Aorta (tissue), 5 donors: Measurements from ENCODE around the gene SCTR. TPM values are rescaled to one million over a fixed set of nuclear protein-coding genes. Genes with fewer than 3 reads are reported as not detected.

Source experiments
- ATAC-seq: fragments of 200-7000 bp; cut with Tn5 transposase; one replicate; pipeline ENCODE4 v1.9.1; 2022; ENCODE audit warnings: moderate library complexity; ENCODE audit not compliant: low FRiP score
- DNase-seq, 2 donors: peaks; one replicate each; pipeline ENCODE4 v3.0.0-alpha.2; 2020
- H3K27ac ChIP-seq, 2 donors: one replicate each; pipeline ENCODE4 v1.5.1; 2013; ENCODE audit warnings: low read length in 2 of 2, mild to moderate bottlenecking in 2 of 2, moderate library complexity in 2 of 2, control low read depth in 1 of 2, inconsistent platforms in 1 of 2, low read depth in 1 of 2
- H3K27me3 ChIP-seq, 2 donors: one replicate each; pipeline ENCODE4 v1.6.1; 2013; ENCODE audit warnings: control low read depth in 1 of 2, low read length in 1 of 2, mild to moderate bottlenecking in 1 of 2, moderate library complexity in 1 of 2; ENCODE audit not compliant: insufficient read depth in 2 of 2, control insufficient read depth in 1 of 2
- H3K36me3 ChIP-seq, 2 donors: one replicate each; pipeline ENCODE4 v1.6.1; 2013; ENCODE audit warnings: control low read depth in 1 of 2, low read length in 1 of 2, mild to moderate bottlenecking in 1 of 2; ENCODE audit not compliant: insufficient read depth in 2 of 2, control insufficient read depth in 1 of 2
- H3K4me1 ChIP-seq, 2 donors: one replicate each; pipeline ENCODE4 v1.6.1; 2013; ENCODE audit warnings: low read length in 2 of 2, control low read depth in 1 of 2, mild to moderate bottlenecking in 1 of 2, moderate library complexity in 1 of 2; ENCODE audit not compliant: insufficient read depth in 2 of 2, control insufficient read depth in 1 of 2
- H3K4me3 ChIP-seq, 2 donors: one replicate each; pipeline ENCODE4 v1.5.1; 2013; ENCODE audit warnings: low read length in 2 of 2, control low read depth in 1 of 2, mild to moderate bottlenecking in 1 of 2
- H3K9me3 ChIP-seq: one replicate; pipeline ENCODE4 v1.6.1; 2013; ENCODE audit warnings: mild to moderate bottlenecking, low read length; ENCODE audit not compliant: control insufficient read depth
- WGBS, 2 donors: extraction: QIAGEN DNeasy Blood & Tissue Kit; methylation state at CpG; one replicate each; pipeline ENCODE4 v1.1.7; 2013; 5-methylcytosine and 5-hydroxymethylcytosine counted together
- intact Hi-C, 2 donors: fragments of 100-400 bp; cut with DNase I; formaldehyde crosslinking; loops; one replicate each; pipeline versions ENCODE4 v1.14.2 to v1.15.0; 2022
- polyA plus RNA-seq, 2 donors: library from polyadenylated mRNA; stranded (reverse); fragments of 200-250 nt; gene quantifications; one replicate each; pipeline ENCODE4 v1.2.3, GENCODE V29; 2013
- total RNA-seq, 2 donors: library from RNA; stranded (reverse); fragmentation: NEBNext Ultra II Directional; extraction: Animal tissue kit (Norgen Biotek cat#: 25700); gene quantifications; one replicate each; pipeline ENCODE4 v1.2.1, GENCODE V29; 2021
- donor health status: healthy with polysubstance abuse.
- donor health status: Bipolar disorder and iron deficiency.
- donor health status: DM: no; HTN: no; CAD: no.
- donor health status: DM: no; HTN: no; CAD: no.
- donor health status: DM: yes; HTN: yes; CAD: no.

Gene SCTR
- total and polyA plus RNA-seq, 4 donors = 0.13 TPM; not detected in 3

DNA sequence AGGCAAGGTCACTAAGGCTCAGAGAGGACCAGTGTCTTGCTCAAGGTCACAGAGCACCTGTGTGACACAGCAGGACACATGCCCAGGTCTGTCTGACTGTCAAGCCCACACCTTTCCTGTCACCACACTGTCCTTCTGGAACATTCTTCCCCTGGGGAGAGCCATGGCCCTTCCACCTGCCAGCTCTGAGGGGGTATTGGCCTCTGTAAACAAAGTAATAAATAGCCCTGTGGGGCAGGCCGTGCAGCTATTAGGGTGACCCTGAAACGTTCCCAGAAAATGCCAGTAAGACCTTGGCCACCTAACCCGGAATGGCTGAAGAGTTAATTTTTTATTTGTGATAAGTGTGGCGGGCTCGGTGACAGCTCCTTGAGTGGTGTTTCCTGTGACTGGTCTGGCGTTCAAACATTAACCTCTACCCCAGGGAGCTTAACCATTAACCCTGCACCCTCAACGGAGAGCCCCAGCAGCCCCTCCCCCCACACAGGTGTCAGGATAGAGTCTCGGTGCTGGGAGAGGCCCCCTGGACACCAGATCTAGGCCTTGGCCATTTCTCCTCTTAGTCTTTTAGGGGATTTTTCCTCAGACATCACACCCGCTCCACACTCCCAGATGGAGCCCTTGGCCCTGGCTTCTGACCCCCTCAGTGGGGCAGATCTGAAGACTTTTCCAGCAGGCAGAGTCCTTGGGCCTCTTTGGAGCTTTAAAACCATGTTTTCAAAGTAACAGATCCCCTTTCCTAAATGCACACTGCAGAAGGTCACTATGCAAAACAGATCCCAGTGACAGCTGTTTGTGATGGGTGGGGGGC lies 36.6 kb downstream of the SCTR start:
- H3K9me3 ChIP-seq = no peaks in the 10 kb centered on the region
- H3K27ac ChIP-seq = peak overlapping the region in 1 of 2 donors; percentile 28
- WGBS, 2 donors = 18 to 19% methylated on average over 9 of the region's 9 CpGs
- DNase-seq (no peak), ATAC-seq (no peak)
- no peaks in the 10 kb centered on the region for H3K36me3 ChIP-seq
- H3K4me1 ChIP-seq = peaks cover 0 to 4% of the 10 kb centered on the region in 2 donors
- no peaks in the 10 kb centered on the region for H3K27me3 ChIP-seq
- intact Hi-C loops = no loop called here
- no peak overlapping the region for H3K4me3 ChIP-seq

GRCh38 chr2:119486886-119487285 lies 37.4 kb downstream of the SCTR start:
- Histone ChIP-seq H3K4me1 (peaks cover 0 to 7% of the 10 kb centered on the region in 2 donors), H3K27ac (no peak overlapping the region)
- no peak for ATAC-seq

DNA sequence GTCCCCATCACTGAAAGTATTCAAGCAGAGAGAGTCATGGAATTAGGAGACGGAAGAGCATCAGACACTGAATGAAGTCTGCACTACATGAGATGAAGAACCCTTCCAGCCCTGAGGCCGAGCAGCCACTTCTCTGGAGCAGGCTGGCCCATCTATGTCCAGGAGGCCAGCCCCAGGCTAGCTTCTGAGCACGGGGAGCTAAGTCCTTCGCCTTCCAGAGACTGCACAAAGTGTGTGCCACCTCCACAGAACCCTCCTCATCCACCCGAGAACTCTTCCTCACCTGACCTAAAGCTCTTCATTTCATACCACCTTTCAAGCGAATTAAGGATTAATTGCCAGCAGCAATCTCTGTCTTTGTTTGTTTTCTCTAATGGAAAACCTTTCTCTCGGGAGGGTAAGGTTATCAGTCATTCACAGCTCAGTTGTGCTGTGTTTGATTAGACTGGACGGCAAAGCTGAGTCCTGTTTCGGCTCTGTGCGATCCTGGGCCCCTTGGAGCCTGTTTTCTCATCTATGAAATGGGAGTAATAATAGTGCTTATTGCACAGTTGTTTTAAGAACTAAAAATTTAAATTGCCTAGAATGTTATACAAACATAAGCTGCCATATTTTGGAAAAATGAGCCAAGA lies 38.0 kb downstream of the SCTR start:
- DNase-seq (no peak), ATAC-seq (no peak)
- Histone ChIP-seq H3K27ac (peak overlapping the region in 1 of 2 donors; percentile 6), H3K4me1 (peaks cover 0 to 7% of the 10 kb centered on the region in 2 donors), H3K27me3 (no peaks in the 10 kb centered on the region), H3K36me3 (no peaks in the 10 kb centered on the region), H3K9me3 (no peaks in the 10 kb centered on the region), H3K4me3 (no peak overlapping the region)
- 61 to 72% methylated on average over 10 of the region's 10 CpGs for WGBS, 2 donors
- intact Hi-C loops = no loop called here

More at GRCh38 chr2:119486886-119487285, 37.4 kb downstream of the SCTR start:
- Histone ChIP-seq H3K36me3 (no peaks in the 10 kb centered on the region), H3K4me3 (no peak overlapping the region), H3K27me3 (no peaks in the 10 kb centered on the region), H3K9me3 (no peaks in the 10 kb centered on the region)
- intact Hi-C loops = no loop called here
- DNase-seq = no peak
- WGBS, 2 donors = 4 to 13% methylated on average over 7 of the region's 7 CpGs

GRCh38 chr2:119485336-119486110 lies 38.8 kb downstream of the SCTR start:
- DNase-seq (no peak), ATAC-seq (peak; percentile 5)
- no peak overlapping the region for H3K4me3 ChIP-seq
- H3K27ac ChIP-seq = no peak overlapping the region
- no peaks in the 10 kb centered on the region for H3K9me3 ChIP-seq
- H3K4me1 ChIP-seq = peaks cover 0 to 7% of the 10 kb centered on the region in 2 donors
- no peaks in the 10 kb centered on the region for H3K36me3 ChIP-seq
- intact Hi-C loops = no loop called here
- H3K27me3 ChIP-seq = no peaks in the 10 kb centered on the region
- 53 to 54% methylated on average over 12 of the region's 12 CpGs for WGBS, 2 donors

DNA sequence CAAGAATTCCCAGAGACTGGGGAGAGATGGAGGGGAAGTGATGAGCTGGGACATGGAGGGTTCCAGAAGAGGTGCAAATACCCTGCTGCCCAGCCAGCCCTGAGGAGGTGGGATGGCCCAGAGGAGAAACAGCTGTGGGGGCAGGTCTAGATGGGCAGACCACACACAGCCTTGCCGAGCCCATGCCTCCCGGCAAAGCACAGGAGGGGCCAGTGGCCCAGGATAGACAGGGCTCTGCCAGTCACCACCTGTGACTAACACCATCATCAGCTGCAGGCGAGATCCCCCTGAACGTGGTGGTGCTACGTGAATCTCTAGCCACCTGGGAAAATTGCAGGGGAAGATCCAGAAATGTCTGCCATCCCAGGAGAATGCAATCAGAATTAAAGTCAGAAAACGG lies 39.4 kb downstream of the SCTR start:
- intact Hi-C loops = no loop called here
- H3K36me3 ChIP-seq = no peaks in the 10 kb centered on the region
- peaks cover 0 to 7% of the 10 kb centered on the region in 2 donors for H3K4me1 ChIP-seq
- H3K27me3 ChIP-seq = no peaks in the 10 kb centered on the region
- WGBS, 2 donors = 28 to 32% methylated on average over 6 of the region's 6 CpGs
- DNase-seq = no peak
- no peaks in the 10 kb centered on the region for H3K9me3 ChIP-seq
- no peak for ATAC-seq
- peak overlapping the region in 1 of 2 donors; percentile 71 for H3K27ac ChIP-seq
- no peak overlapping the region for H3K4me3 ChIP-seq

GRCh38 chr2:119483896-119484718 lies 40.2 kb downstream of the SCTR start:
- peaks cover 0 to 7% of the 10 kb centered on the region in 2 donors for H3K4me1 ChIP-seq
- H3K27ac ChIP-seq = peak overlapping the region; percentile 72 to 81
- 84 to 88% methylated on average over 11 of the region's 11 CpGs for WGBS, 2 donors
- no peak for ATAC-seq
- no peaks in the 10 kb centered on the region for H3K36me3 ChIP-seq
- H3K9me3 ChIP-seq = no peaks in the 10 kb centered on the region
- no peak for DNase-seq
- no peak overlapping the region for H3K4me3 ChIP-seq
- H3K27me3 ChIP-seq = no peaks in the 10 kb centered on the region
- intact Hi-C loops = no loop called here

GRCh38 chr2:119483395-119483753 lies 40.9 kb downstream of the SCTR start:
- H3K27ac ChIP-seq = peak overlapping the region; percentile 72 to 82

More at GRCh38 chr2:119483395-119483753, 40.9 kb downstream of the SCTR start:
- intact Hi-C loops = no loop called here
- Histone ChIP-seq H3K9me3 (no peaks in the 10 kb centered on the region), H3K27me3 (no peaks in the 10 kb centered on the region), H3K4me1 (peaks cover 0 to 7% of the 10 kb centered on the region in 2 donors), H3K36me3 (no peaks in the 10 kb centered on the region), H3K4me3 (no peak overlapping the region)
- peak in 1 of 2 donors; percentile 74 for DNase-seq
- ATAC-seq = peak; percentile 70
- WGBS, 2 donors = 2 to 10% methylated on average over 5 of the region's 5 CpGs
